Brain microvascular endothelial cell (primary cell): ENCODE measurements around the gene FOXRED1.

Source experiments
- DNase-seq: peaks from one replicate; pipeline ENCODE4 v3.0.0-alpha.2; 2020
- H3K27ac ChIP-seq: fragments of 250-450 bp; sonication (Bioruptor Pico); 2 replicates; pipeline ENCODE4 v1.5.1; 2020; ENCODE audit warnings: mild to moderate bottlenecking, moderate library complexity
- H3K27me3 ChIP-seq: fragments of 250-450 bp; sonication (Bioruptor Pico); replicated peaks from 2 replicates; pipeline ENCODE4 v1.5.1; 2020; ENCODE audit warnings: mild to moderate bottlenecking
- H3K36me3 ChIP-seq: fragments of 250-450 bp; sonication (Bioruptor Pico); replicated peaks from 2 replicates; pipeline ENCODE4 v1.5.1; 2020; ENCODE audit warnings: mild to moderate bottlenecking
- H3K4me3 ChIP-seq: 2 replicates; pipeline ENCODE4 v1.5.1; 2011; ENCODE audit warnings: low read depth, mild to moderate bottlenecking, control low read depth, low read length, moderate library complexity
- in situ Hi-C: cut with HindIII; loops from 2 replicates; pipeline ENCODE4 v1.10.0; 2017; ENCODE audit warnings: low sequenced_read_pairs, low pct_ligation_motif_present
- TF ChIP-seq, protein P1 (sequence below): IDR thresholded peaks from 2 replicates; pipeline ENCODE4 v1.5.1; 2011; ENCODE audit warnings: low read depth, mild to moderate bottlenecking, moderate library complexity, low read length, control low read depth, inconsistent platforms; ENCODE audit errors: missing control alignments

Gene FOXRED1

DNA sequence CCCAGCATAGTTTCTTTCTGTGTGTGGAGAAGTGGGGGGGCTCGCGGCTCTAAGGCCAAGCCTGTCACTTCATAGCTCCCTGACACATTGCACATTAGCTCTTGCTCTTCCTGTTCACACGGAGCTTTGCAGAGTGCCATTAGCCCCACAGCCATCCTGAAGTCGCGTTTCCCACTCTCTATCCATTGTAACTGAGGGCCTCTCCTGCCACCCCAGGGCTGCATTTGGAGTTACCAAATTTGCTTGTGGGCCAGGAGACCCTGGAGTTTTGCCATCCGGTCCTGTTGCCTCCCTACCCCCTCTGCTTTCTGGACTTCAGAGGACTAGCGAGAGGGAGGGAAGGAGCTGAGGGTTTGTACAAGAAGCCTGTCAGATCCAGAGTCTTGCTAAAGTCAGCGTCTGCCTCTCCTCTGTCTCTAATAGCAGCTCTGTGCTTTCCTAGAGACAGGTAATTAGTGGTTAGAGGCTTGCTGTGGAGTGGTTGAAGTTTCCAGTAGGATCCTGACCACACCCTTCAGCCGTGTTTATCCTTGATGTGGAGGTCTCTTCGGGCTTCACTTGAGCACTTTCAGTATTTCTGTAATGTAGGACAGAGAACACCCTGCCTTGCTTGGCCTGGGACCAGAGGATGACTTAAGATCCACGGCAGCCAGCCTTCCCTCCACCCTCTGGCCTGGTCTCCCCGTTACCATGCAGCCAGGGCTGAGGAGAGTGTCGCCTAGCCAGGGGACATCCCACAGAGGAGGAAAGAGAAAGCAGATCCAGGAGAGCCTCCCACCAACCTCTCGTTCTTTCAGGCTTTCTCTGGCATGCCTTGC lies 49.0 kb downstream of the FOXRED1 start:
- TF ChIP-seq, protein P1, sequence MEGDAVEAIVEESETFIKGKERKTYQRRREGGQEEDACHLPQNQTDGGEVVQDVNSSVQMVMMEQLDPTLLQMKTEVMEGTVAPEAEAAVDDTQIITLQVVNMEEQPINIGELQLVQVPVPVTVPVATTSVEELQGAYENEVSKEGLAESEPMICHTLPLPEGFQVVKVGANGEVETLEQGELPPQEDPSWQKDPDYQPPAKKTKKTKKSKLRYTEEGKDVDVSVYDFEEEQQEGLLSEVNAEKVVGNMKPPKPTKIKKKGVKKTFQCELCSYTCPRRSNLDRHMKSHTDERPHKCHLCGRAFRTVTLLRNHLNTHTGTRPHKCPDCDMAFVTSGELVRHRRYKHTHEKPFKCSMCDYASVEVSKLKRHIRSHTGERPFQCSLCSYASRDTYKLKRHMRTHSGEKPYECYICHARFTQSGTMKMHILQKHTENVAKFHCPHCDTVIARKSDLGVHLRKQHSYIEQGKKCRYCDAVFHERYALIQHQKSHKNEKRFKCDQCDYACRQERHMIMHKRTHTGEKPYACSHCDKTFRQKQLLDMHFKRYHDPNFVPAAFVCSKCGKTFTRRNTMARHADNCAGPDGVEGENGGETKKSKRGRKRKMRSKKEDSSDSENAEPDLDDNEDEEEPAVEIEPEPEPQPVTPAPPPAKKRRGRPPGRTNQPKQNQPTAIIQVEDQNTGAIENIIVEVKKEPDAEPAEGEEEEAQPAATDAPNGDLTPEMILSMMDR, result no peak
- Histone ChIP-seq H3K4me3 (no peak overlapping the region), H3K27me3 (no peaks in the 10 kb centered on the region), H3K27ac (peak overlapping the region; percentile 61), H3K36me3 (no peaks in the 10 kb centered on the region)
- peak; percentile 68 for DNase-seq
- in situ Hi-C loops, result no loop called here

DNA sequence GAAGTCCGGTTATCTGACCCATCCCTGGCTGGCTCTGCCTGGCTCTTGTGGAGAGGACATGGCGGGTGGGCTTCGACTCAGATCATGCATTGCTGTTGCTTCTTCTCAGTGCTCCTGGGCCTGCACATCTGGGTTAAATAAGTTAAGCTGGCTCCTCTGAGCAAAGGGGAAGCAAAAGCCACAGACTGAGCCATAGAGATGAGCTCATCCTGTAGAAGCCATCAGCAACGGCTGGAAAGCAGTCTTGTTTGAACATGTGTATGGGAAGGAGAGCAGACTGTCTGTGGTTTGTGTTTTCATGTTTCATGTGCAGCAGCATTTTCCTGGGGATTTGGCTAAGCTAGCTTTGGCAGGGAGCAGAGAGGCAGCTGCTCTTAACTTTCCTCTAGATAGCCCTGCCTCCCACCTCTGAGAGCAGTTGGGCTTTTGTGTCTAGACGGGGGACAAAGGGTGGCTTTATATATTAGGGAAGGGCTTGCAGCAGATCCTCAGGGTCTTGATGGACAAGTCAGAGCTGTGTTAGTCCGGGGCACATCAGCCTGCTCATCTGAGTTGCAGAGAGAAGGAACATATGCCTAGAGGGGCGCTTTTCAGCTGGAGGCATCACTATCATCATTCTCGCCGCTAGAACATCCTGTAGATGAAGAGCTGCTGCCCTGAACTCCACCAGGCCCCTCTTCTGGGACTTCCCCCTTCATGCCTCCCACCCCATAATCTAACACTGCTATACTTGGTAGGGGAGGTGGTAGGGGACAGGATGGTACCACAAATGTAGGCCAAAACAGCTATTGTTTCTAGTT lies 49.8 kb downstream of the FOXRED1 start:
- DNase-seq, result peak; percentile 85
- Histone ChIP-seq H3K27ac (peak overlapping the region; percentile 61), H3K36me3 (no peaks in the 10 kb centered on the region), H3K27me3 (no peaks in the 10 kb centered on the region), H3K4me3 (no peak overlapping the region)
- TF ChIP-seq, protein P1, result no peak
- in situ Hi-C loops, result no loop called here

DNA sequence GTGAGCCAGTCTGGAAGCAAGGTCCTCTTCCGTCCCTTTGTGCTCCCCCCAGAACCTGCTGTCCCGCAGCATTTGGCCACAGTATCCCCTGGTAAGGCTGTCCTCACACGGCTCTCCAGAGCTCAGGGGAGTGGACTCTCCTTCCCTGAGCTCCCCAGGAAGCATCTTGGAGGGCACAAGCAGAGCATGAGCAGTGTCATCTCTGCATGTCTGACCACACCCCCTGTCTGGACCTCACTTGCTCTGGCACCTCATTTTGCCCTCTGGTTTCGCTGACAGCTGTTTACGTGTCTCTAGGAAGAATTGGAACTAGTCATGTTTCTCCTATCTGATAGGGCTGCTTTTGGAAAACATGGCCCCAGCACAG lies 50.4 kb downstream of the FOXRED1 start:
- peak overlapping the region; percentile 61 for H3K27ac ChIP-seq
- no peak for DNase-seq
- in situ Hi-C loops, result no loop called here
- no peak overlapping the region for H3K4me3 ChIP-seq
- TF ChIP-seq, protein P1, result no peak
- no peaks in the 10 kb centered on the region for H3K27me3 ChIP-seq
- no peaks in the 10 kb centered on the region for H3K36me3 ChIP-seq

DNA sequence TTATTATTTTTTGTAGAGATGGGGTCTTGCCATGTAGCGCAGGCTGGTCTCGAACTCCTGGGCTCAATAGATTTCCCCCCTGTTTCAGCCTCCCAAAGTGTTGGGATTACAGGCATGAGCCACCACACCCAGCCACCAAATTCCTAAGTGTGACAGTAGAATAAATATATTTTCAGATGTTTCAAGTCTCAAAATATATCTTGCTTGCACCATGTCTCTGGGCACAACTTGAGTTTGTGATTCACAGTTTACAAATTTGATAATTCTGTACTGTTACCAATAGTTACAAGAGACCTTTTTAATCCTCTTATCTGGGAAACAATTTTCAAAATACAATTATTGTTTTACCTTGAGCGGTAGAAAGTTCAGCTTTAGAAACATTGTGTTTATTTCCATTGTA lies 54.0 kb downstream of the FOXRED1 start:
- TF ChIP-seq, protein P1, result no peak
- no peaks in the 10 kb centered on the region for H3K36me3 ChIP-seq
- H3K27ac ChIP-seq, result no peak overlapping the region
- no peak for DNase-seq
- in situ Hi-C loops, result no loop called here
- H3K4me3 ChIP-seq, result no peak overlapping the region
- no peaks in the 10 kb centered on the region for H3K27me3 ChIP-seq

DNA sequence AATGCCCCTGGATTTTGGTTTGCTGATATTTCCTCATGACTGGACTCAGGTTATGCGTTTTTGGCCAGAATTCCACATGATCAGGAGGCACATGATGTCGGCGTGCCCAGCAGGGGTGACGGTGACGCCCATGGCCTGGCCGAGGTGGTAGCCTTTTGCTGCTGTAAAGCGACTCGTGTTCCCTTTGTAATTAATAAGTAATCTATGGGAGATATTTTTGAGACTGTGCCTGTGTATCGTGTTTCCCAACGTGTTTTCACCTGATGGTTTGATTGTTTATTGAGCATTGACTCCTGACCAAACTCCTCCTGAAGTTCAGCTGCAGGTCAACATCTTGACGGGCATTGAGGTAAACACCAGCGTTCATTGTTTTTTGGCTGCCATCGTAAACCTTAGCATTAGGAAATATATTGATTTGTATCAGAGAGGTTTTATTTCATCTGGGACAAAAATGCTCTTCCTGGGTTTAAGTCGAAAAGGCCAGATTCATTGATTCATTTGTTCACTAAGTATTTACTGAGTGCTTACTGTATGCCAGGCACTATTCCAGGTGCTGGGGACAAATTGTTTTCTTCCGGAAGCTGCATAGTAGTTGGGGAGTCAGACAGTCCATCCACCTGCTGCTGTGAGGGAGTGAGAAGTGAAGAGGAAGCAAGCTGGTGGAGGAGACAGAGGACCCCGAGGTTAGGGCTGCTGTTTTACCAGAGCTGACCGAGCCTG lies 58.5 kb downstream of the FOXRED1 start:
- TF ChIP-seq, protein P1, result no peak
- Histone ChIP-seq H3K36me3 (no peaks in the 10 kb centered on the region), H3K4me3 (no peak overlapping the region), H3K27me3 (no peaks in the 10 kb centered on the region), H3K27ac (no peak overlapping the region)
- in situ Hi-C loops, result no loop called here
- DNase-seq, result no peak
